ENCODE measurements around the gene ADAMTSL3.

DNA sequence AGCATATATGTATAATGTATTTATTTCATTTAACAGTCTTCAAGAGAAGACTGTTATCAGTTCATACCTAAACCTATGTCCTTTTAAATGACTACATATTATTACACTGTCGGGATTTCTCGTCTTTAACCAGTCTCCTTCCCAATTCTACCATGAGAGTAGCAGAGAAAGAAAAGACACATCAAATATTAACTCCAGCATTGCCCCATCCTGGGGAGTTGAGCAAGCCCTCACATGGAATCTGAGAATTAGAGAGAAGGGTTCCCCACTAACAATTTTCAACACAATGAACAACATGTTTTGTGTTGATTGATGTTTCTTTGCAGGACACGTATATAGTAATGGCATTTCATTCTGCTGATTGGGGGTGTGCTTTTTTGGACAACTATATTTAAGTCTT, 257.4 kb downstream of the ADAMTSL3 start:
- TF ChIP-seq, protein P1, sequence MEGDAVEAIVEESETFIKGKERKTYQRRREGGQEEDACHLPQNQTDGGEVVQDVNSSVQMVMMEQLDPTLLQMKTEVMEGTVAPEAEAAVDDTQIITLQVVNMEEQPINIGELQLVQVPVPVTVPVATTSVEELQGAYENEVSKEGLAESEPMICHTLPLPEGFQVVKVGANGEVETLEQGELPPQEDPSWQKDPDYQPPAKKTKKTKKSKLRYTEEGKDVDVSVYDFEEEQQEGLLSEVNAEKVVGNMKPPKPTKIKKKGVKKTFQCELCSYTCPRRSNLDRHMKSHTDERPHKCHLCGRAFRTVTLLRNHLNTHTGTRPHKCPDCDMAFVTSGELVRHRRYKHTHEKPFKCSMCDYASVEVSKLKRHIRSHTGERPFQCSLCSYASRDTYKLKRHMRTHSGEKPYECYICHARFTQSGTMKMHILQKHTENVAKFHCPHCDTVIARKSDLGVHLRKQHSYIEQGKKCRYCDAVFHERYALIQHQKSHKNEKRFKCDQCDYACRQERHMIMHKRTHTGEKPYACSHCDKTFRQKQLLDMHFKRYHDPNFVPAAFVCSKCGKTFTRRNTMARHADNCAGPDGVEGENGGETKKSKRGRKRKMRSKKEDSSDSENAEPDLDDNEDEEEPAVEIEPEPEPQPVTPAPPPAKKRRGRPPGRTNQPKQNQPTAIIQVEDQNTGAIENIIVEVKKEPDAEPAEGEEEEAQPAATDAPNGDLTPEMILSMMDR (IDR thresholded peaks at IDR 0.05; ENCODE audit: poor library complexity, severe bottlenecking) = no peak
- TF ChIP-seq SMC3 (conservative IDR thresholded peaks at IDR 0.05; ENCODE audit: poor library complexity) = no peak
- TF ChIP-seq EZH2 (IDR thresholded peaks at IDR 0.05; ENCODE audit: borderline replicate concordance, insufficient read depth, low read length, poor library complexity, severe bottlenecking) = no peak
- no peak for TF ChIP-seq EP300 (conservative IDR thresholded peaks at IDR 0.05; ENCODE audit: poor library complexity, severe bottlenecking)
- no peak for TF ChIP-seq POLR2AphosphoS5 (IDR thresholded peaks at IDR 0.05)
- TF ChIP-seq, protein P2, sequence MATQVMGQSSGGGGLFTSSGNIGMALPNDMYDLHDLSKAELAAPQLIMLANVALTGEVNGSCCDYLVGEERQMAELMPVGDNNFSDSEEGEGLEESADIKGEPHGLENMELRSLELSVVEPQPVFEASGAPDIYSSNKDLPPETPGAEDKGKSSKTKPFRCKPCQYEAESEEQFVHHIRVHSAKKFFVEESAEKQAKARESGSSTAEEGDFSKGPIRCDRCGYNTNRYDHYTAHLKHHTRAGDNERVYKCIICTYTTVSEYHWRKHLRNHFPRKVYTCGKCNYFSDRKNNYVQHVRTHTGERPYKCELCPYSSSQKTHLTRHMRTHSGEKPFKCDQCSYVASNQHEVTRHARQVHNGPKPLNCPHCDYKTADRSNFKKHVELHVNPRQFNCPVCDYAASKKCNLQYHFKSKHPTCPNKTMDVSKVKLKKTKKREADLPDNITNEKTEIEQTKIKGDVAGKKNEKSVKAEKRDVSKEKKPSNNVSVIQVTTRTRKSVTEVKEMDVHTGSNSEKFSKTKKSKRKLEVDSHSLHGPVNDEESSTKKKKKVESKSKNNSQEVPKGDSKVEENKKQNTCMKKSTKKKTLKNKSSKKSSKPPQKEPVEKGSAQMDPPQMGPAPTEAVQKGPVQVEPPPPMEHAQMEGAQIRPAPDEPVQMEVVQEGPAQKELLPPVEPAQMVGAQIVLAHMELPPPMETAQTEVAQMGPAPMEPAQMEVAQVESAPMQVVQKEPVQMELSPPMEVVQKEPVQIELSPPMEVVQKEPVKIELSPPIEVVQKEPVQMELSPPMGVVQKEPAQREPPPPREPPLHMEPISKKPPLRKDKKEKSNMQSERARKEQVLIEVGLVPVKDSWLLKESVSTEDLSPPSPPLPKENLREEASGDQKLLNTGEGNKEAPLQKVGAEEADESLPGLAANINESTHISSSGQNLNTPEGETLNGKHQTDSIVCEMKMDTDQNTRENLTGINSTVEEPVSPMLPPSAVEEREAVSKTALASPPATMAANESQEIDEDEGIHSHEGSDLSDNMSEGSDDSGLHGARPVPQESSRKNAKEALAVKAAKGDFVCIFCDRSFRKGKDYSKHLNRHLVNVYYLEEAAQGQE (IDR thresholded peaks at IDR 0.05; ENCODE audit: borderline replicate concordance) = no peak
- TF ChIP-seq RAD21 (conservative IDR thresholded peaks at IDR 0.05) = no peak

All from neural cell (in vitro differentiated cells).